Measurements from ENCODE around the gene UIMC1.

UIMC1 gene

DNA sequence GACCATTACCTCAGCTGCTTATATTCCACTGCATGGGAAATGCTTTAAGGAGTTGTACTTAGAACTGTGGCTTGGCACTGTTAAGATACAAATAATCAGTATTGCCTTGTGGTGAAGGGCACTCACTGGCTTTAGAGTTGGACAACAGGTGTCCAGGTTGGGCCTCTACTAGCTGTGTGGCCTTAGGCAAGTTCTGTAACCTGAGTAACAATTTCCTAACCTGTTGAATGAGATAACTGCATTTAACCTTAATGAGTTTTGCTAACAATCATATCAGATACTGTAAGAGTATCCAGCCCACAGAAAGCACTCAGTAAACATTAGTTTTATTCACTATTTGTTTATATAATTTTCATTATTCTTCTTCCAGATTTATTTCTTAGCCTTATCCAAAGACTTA lies 90.2 kb downstream of the UIMC1 start:
- H3K4me1 ChIP-seq (ENCODE audit: control insufficient read depth, insufficient read depth, low read length, poor library complexity, severe bottlenecking) = no peaks in the 10 kb centered on the region
- no peaks in the 10 kb centered on the region for H3K27me3 ChIP-seq (replicated peaks; ENCODE audit: control insufficient read depth, insufficient read depth, low read length, poor library complexity, severe bottlenecking)
- H3K4me3 ChIP-seq (ENCODE audit: insufficient read depth, low read depth, low read length, poor library complexity, severe bottlenecking) = no peak overlapping the region
- H3K36me3 ChIP-seq (ENCODE audit: control insufficient read depth, insufficient read depth, low read length) = peaks cover 18% of the 10 kb centered on the region
- H3K9me3 ChIP-seq (ENCODE audit: control insufficient read depth, low read length) = no peaks in the 10 kb centered on the region
- no peak overlapping the region for H3K27ac ChIP-seq (ENCODE audit: insufficient read depth, low read length, poor library complexity, severe bottlenecking)
- no peak for DNase-seq

DNA sequence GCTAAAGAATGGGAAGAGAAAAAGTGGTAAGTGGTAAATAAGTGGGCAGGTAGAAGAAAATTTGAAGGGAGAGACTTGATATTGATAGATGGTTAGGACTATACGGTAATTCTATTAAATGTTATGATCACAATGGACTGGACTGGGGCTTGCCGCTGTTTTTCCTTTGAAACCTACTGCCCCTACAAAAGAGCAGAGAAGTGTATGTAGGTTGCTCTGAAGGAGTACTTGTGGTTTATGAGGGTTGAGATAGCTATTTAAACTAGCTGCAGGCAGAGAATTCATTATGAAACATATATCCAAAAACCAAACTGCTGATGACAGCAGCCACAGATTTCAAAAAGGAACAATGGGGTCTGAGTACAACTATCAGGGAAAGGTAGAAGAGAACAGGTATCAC lies 90.7 kb downstream of the UIMC1 start:
- Histone ChIP-seq H3K36me3 (ENCODE audit: control insufficient read depth, insufficient read depth, low read length) (peaks cover 18% of the 10 kb centered on the region), H3K27ac (ENCODE audit: insufficient read depth, low read length, poor library complexity, severe bottlenecking) (no peak overlapping the region), H3K9me3 (ENCODE audit: control insufficient read depth, low read length) (no peaks in the 10 kb centered on the region), H3K4me3 (ENCODE audit: insufficient read depth, low read depth, low read length, poor library complexity, severe bottlenecking) (no peak overlapping the region), H3K27me3 (replicated peaks; ENCODE audit: control insufficient read depth, insufficient read depth, low read length, poor library complexity, severe bottlenecking) (no peaks in the 10 kb centered on the region), H3K4me1 (ENCODE audit: control insufficient read depth, insufficient read depth, low read length, poor library complexity, severe bottlenecking) (no peaks in the 10 kb centered on the region)
- no peak for DNase-seq

DNA sequence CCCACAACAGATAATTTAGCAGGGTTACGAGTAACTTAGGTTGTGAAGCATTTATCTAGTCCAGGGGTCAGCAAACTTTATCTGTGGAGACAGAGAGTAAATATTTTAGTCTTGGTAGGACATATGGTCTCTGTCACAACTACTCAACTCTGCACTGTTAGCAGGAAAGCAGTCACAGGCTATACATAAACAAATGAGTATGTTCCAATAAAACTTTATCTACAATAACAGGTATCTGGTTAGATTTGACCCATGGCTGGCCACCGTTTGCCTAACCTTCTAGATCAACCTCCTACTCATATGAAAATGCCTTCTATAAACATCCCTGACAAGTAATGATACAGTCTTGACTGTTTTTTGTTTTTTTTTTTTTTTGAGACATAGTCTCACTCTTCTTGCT lies 94.5 kb downstream of the UIMC1 start:
- Histone ChIP-seq H3K27ac (ENCODE audit: insufficient read depth, low read length, poor library complexity, severe bottlenecking) (no peak overlapping the region), H3K4me1 (ENCODE audit: control insufficient read depth, insufficient read depth, low read length, poor library complexity, severe bottlenecking) (no peaks in the 10 kb centered on the region), H3K9me3 (ENCODE audit: control insufficient read depth, low read length) (no peaks in the 10 kb centered on the region), H3K36me3 (ENCODE audit: control insufficient read depth, insufficient read depth, low read length) (peaks cover 31% of the 10 kb centered on the region), H3K27me3 (replicated peaks; ENCODE audit: control insufficient read depth, insufficient read depth, low read length, poor library complexity, severe bottlenecking) (no peaks in the 10 kb centered on the region), H3K4me3 (ENCODE audit: insufficient read depth, low read depth, low read length, poor library complexity, severe bottlenecking) (no peak overlapping the region)
- no peak for DNase-seq

DNA sequence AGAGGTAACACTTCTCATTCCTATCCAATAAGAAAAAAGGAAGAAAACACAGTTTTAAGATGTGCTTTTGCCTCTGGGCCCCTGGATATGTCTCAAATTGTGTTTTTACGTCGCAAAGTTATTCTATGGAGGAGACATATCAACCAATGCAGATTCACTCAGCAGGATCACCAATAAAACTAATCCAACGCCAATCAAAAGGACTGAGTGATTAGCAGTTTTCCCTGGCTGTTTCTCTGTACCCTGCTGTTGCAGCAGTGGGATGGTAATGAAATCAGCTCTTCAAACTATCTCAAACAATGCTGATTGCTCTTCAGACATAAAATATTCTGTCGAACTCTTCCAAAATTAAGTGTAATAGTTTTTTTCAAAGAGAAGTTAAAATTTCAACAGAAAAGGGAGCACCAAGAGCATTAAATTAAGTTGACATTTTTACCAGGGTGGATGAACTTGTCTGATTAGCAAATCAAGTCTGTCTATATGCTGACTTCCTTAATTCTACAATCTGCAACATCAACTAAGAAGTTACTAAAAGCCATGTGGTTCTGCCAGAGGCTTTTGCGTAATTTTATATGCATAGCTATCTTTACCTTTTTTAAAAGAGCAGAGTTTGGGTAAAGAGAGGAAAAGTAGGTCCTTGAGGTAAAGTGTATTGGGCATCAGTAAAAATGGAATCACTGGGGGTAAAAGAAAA lies 97.8 kb downstream of the UIMC1 start:
- no peaks in the 10 kb centered on the region for H3K9me3 ChIP-seq (ENCODE audit: control insufficient read depth, low read length)
- H3K27ac ChIP-seq (ENCODE audit: insufficient read depth, low read length, poor library complexity, severe bottlenecking) = no peak overlapping the region
- H3K4me3 ChIP-seq (ENCODE audit: insufficient read depth, low read depth, low read length, poor library complexity, severe bottlenecking) = no peak overlapping the region
- H3K4me1 ChIP-seq (ENCODE audit: control insufficient read depth, insufficient read depth, low read length, poor library complexity, severe bottlenecking) = no peaks in the 10 kb centered on the region
- no peak for DNase-seq
- H3K27me3 ChIP-seq (replicated peaks; ENCODE audit: control insufficient read depth, insufficient read depth, low read length, poor library complexity, severe bottlenecking) = no peaks in the 10 kb centered on the region
- peaks cover 57% of the 10 kb centered on the region for H3K36me3 ChIP-seq (ENCODE audit: control insufficient read depth, insufficient read depth, low read length)

DNA sequence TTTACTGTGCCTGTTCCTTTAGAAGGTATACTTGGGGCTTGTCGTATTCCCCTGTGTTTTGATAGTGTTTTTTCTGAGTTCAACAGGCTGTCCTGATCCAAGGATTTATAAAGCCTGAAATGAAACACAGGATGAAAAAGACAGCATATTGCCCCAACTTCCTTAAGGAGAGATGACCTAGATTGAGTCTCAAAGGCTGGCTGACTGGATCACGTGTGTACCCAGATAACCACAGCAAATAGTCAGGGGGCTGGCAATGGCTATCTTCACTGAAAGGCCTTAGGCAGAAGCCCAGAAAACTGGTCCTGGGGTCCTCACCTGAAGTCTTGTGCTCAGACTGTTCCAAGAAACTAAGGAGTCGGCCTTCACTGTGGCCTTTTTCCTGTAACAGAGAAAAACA lies 99.8 kb downstream of the UIMC1 start:
- H3K4me3 ChIP-seq (ENCODE audit: insufficient read depth, low read depth, low read length, poor library complexity, severe bottlenecking) = no peak overlapping the region
- peaks cover 54% of the 10 kb centered on the region for H3K36me3 ChIP-seq (ENCODE audit: control insufficient read depth, insufficient read depth, low read length)
- H3K9me3 ChIP-seq (ENCODE audit: control insufficient read depth, low read length) = no peaks in the 10 kb centered on the region
- DNase-seq = no peak
- no peaks in the 10 kb centered on the region for H3K4me1 ChIP-seq (ENCODE audit: control insufficient read depth, insufficient read depth, low read length, poor library complexity, severe bottlenecking)
- H3K27me3 ChIP-seq (replicated peaks; ENCODE audit: control insufficient read depth, insufficient read depth, low read length, poor library complexity, severe bottlenecking) = no peaks in the 10 kb centered on the region
- H3K27ac ChIP-seq (ENCODE audit: insufficient read depth, low read length, poor library complexity, severe bottlenecking) = no peak overlapping the region

DNA sequence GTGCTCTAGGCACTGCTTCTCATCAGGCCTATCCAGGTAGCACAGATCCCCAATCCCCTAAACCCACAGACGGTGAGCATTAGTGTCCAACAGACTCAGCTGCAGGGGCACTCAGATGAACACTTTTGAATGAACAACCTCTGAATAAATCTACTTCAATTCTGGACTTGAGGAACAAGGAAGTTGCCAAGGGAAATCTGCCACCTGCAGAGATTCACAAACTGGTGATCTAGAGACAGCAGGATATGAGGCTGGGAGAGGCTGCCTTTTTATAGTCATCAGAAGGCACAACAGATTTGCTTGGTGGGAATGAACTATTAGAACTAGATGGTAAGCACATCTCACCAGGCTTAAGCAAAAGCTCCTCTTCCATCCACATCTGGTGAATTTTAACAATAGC lies 100.5 kb downstream of the UIMC1 start:
- no peaks in the 10 kb centered on the region for H3K27me3 ChIP-seq (replicated peaks; ENCODE audit: control insufficient read depth, insufficient read depth, low read length, poor library complexity, severe bottlenecking)
- H3K4me1 ChIP-seq (ENCODE audit: control insufficient read depth, insufficient read depth, low read length, poor library complexity, severe bottlenecking) = no peaks in the 10 kb centered on the region
- no peak overlapping the region for H3K27ac ChIP-seq (ENCODE audit: insufficient read depth, low read length, poor library complexity, severe bottlenecking)
- H3K4me3 ChIP-seq (ENCODE audit: insufficient read depth, low read depth, low read length, poor library complexity, severe bottlenecking) = no peak overlapping the region
- peaks cover 54% of the 10 kb centered on the region for H3K36me3 ChIP-seq (ENCODE audit: control insufficient read depth, insufficient read depth, low read length)
- no peak for DNase-seq
- no peaks in the 10 kb centered on the region for H3K9me3 ChIP-seq (ENCODE audit: control insufficient read depth, low read length)

DNA sequence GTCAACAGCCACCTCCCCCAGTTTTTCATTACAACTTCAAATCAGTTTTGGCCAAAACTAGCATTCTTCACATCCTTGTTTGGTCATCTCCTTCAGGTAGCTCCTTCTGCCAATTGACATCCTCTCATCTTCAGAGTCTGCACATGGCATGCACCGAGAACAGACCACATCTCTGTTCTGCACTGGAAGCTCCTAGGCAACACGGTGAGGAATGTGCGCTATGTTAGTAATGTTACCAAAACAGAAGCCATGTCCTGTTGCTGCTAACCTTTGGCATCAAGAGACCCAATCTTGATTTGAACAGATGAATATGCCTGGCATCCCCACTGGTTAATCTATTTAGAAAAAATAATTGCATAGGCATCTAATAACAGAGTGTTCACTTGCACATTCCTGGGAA lies 102.3 kb downstream of the UIMC1 start:
- no peak for DNase-seq
- Histone ChIP-seq H3K9me3 (ENCODE audit: control insufficient read depth, low read length) (no peaks in the 10 kb centered on the region), H3K36me3 (ENCODE audit: control insufficient read depth, insufficient read depth, low read length) (peaks cover 49% of the 10 kb centered on the region), H3K4me3 (ENCODE audit: insufficient read depth, low read depth, low read length, poor library complexity, severe bottlenecking) (no peak overlapping the region), H3K27me3 (replicated peaks; ENCODE audit: control insufficient read depth, insufficient read depth, low read length, poor library complexity, severe bottlenecking) (no peaks in the 10 kb centered on the region), H3K27ac (ENCODE audit: insufficient read depth, low read length, poor library complexity, severe bottlenecking) (no peak overlapping the region), H3K4me1 (ENCODE audit: control insufficient read depth, insufficient read depth, low read length, poor library complexity, severe bottlenecking) (peaks cover 4% of the 10 kb centered on the region)

DNA sequence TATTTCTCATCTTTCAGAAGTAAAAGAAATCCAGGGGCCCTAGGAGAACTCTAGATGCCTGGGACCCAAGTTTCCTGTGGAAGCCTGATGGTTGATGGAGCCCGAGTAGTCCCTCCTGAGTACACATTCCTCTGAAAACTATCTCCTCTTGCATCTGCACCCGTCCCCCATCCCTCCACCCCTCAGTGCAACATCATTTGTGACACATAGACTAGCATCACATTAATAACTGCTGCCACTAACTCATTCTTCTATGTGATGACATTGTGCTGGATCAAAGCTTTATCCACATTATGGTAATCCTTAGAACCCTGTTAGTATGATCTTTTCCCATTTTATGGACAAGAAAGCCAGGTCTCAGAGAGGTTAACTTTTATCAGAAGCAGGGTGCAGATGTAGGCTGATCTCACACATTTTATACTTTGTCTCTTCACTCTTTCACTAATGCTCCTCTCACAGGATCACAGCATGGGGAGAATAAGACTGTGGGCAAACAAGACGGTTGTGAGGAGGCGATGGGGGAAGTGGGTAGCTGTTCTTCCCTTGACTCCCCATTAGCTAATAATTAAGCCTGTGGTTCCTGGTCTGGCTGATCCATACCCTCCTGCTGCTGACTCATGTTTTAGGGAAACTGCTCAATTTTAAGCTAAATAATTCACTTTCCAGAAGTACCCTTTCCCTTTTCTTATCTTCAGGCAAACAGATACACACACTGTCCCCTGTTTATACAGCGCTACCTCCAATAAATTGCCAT lies 103.5 kb downstream of the UIMC1 start:
- no peak for DNase-seq
- Histone ChIP-seq H3K27me3 (replicated peaks; ENCODE audit: control insufficient read depth, insufficient read depth, low read length, poor library complexity, severe bottlenecking) (no peaks in the 10 kb centered on the region), H3K36me3 (ENCODE audit: control insufficient read depth, insufficient read depth, low read length) (peaks cover 38% of the 10 kb centered on the region), H3K27ac (ENCODE audit: insufficient read depth, low read length, poor library complexity, severe bottlenecking) (no peak overlapping the region), H3K9me3 (ENCODE audit: control insufficient read depth, low read length) (no peaks in the 10 kb centered on the region), H3K4me3 (ENCODE audit: insufficient read depth, low read depth, low read length, poor library complexity, severe bottlenecking) (no peak overlapping the region), H3K4me1 (ENCODE audit: control insufficient read depth, insufficient read depth, low read length, poor library complexity, severe bottlenecking) (peaks cover 5% of the 10 kb centered on the region)

DNA sequence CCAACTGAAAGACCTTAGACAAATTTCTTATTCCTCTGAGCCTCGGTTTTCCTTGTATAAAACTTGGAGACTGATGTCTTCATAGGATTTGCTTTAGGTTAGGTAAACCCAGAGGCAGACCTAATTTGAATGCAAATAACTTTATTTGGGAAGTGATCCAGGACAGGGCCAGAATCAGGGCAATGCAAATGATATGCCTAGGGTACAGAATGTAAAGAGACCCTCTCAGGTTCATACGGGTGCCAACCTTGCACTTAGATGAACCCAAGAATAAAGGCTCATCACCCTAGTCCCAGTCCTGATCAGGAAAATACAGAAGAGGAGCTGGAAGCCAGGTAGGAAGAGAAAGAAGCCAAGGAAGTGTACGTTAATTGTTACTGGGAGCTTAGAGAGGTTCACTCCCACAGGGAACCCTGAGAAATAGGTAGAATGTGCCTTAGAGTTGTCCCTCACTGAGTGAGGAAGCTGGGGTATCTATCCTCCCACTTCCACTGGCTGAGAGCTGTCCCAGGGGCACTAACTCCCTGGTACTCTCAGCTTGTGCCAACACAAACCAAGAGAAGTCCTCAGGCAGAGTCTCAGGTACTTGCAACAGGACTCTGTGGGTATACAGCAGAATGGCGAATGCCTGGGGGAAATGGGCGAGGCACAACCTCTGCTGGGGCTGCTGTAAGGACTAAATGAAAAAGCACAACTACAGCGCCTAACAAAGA lies 104.3 kb downstream of the UIMC1 start:
- H3K9me3 ChIP-seq (ENCODE audit: control insufficient read depth, low read length) = no peaks in the 10 kb centered on the region
- no peak overlapping the region for H3K27ac ChIP-seq (ENCODE audit: insufficient read depth, low read length, poor library complexity, severe bottlenecking)
- no peaks in the 10 kb centered on the region for H3K27me3 ChIP-seq (replicated peaks; ENCODE audit: control insufficient read depth, insufficient read depth, low read length, poor library complexity, severe bottlenecking)
- DNase-seq = no peak
- peaks cover 5% of the 10 kb centered on the region for H3K4me1 ChIP-seq (ENCODE audit: control insufficient read depth, insufficient read depth, low read length, poor library complexity, severe bottlenecking)
- H3K4me3 ChIP-seq (ENCODE audit: insufficient read depth, low read depth, low read length, poor library complexity, severe bottlenecking) = no peak overlapping the region
- peaks cover 32% of the 10 kb centered on the region for H3K36me3 ChIP-seq (ENCODE audit: control insufficient read depth, insufficient read depth, low read length)
